Measurements from ENCODE around the gene FTO.

DNA sequence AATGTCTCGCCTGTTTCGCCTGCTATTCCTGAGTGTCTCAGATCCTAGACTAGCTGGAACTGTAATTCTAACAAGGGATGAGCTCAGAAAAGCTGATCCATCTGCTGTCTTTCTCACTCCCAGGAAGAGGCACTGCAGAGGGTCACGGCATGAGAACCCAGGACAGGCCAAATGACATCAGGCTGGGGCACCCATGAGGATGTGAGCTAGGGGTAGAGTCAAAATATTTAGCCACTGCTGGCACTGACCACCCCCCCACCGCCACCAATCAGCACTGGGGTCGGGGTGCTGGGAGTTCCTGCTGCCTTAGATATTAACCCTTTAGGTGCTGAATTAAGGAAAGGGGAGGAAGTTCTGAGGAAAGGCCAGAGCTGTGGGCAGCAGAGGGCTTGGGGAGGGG lies 470.2 kb downstream of the FTO start:
- TF ChIP-seq CTCF (IDR thresholded peaks at IDR 0.05) (no peak), ESRRA (IDR thresholded peaks at IDR 0.05; ENCODE audit: borderline replicate concordance, low read length) (no peak), MAFK (IDR thresholded peaks at IDR 0.05; ENCODE audit: partially characterized antibody) (no peak), FOSL2 (IDR thresholded peaks at IDR 0.05) (no peak), FOSL2 (CRISPR knock-in tag; IDR thresholded peaks at IDR 0.05) (no peak), CHD4 (IDR thresholded peaks at IDR 0.05; ENCODE audit: borderline replicate concordance) (no peak), ZC3H11A (IDR thresholded peaks at IDR 0.05) (no peak), SMC3 (IDR thresholded peaks at IDR 0.05) (no peak), POLR2A (IDR thresholded peaks at IDR 0.05; ENCODE audit: low read length) (no peak), EP300 (IDR thresholded peaks at IDR 0.05) (no peak)
- TF ChIP-seq, protein P1, sequence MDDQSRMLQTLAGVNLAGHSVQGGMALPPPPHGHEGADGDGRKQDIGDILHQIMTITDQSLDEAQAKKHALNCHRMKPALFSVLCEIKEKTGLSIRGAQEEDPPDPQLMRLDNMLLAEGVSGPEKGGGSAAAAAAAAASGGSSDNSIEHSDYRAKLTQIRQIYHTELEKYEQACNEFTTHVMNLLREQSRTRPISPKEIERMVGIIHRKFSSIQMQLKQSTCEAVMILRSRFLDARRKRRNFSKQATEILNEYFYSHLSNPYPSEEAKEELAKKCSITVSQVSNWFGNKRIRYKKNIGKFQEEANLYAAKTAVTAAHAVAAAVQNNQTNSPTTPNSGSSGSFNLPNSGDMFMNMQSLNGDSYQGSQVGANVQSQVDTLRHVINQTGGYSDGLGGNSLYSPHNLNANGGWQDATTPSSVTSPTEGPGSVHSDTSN (IDR thresholded peaks at IDR 0.05): no peak

All from A549 (cell line).